ENCODE data around the gene KLHL30.

GRCh38 chr2:238182362-238182761 is 43.9 kb downstream of the KLHL30 start:
- no peak for TF ChIP-seq CTCF (optimal IDR thresholded peaks at IDR 0.05 in 1 of 3, IDR thresholded peaks at IDR 0.05 in 1 of 3, conservative IDR thresholded peaks at IDR 0.05 in 1 of 3; ENCODE audit: extremely low read depth in 1 of 3, insufficient read depth in 2 of 3, low read length in 3 of 3)
- no peak for TF ChIP-seq EZH2 (IDR thresholded peaks at IDR 0.05; ENCODE audit: low read length)
